C4-2B (cell line): Measurements from ENCODE around the gene SUN1.

Source experiments
- H3K27ac ChIP-seq: fragments of 450-650 bp; 2 replicates; pipeline ENCODE4 v1.5.1; 2017
- ZFX ChIP-seq: fragments of 450-650 bp; IDR thresholded peaks from 2 replicates; pipeline ENCODE4 v1.6.1; 2017
- TF ChIP-seq, protein P1 (sequence below): fragments of 450-650 bp; conservative IDR thresholded peaks from 2 replicates; pipeline ENCODE4 v1.5.1; 2017; ENCODE audit warnings: mild to moderate bottlenecking

SUN1 gene

DNA sequence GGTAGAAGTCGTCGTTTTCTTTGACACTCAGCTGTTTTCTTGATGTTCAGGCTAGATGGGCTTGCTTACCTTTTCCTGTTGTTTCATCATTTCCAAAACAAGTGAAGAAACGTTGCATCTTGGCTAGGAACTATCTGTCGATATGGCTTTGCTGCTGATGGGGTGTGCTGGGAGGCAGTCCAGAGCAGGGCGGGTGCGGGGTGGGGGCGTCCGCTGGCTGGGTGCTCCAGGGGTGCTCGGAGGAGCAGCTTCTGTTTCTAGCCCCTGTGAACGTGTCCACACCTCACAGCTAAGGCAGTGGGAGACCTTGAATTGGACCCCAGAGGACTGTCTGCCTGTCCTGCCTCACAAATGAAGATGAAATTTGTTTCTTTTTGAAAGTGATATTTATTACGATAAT lies 7.6 kb upstream of the SUN1 start:
- no peak overlapping the region for H3K27ac ChIP-seq
- TF ChIP-seq, protein P1, sequence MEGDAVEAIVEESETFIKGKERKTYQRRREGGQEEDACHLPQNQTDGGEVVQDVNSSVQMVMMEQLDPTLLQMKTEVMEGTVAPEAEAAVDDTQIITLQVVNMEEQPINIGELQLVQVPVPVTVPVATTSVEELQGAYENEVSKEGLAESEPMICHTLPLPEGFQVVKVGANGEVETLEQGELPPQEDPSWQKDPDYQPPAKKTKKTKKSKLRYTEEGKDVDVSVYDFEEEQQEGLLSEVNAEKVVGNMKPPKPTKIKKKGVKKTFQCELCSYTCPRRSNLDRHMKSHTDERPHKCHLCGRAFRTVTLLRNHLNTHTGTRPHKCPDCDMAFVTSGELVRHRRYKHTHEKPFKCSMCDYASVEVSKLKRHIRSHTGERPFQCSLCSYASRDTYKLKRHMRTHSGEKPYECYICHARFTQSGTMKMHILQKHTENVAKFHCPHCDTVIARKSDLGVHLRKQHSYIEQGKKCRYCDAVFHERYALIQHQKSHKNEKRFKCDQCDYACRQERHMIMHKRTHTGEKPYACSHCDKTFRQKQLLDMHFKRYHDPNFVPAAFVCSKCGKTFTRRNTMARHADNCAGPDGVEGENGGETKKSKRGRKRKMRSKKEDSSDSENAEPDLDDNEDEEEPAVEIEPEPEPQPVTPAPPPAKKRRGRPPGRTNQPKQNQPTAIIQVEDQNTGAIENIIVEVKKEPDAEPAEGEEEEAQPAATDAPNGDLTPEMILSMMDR, result no peak
- TF ChIP-seq ZFX, result no peak

DNA sequence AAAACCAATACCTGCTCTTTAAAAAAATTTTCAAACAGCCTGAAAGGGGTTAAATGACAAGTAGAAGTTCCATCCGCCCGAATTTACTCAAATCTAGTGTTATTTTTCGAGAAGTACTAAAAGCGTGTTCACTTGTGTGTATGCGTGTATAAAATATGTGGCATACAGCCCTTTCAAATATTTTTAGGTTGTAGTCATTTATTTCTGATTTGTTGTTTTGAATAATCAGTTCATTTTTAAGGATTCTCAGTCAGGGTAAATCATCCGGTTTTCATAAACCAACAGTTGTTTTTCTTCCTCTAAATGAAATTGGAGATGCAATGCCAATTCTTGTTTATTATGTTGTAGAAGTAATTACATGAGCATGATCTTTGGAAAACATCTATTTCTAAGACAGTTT lies 6.9 kb upstream of the SUN1 start:
- no peak overlapping the region for H3K27ac ChIP-seq

DNA sequence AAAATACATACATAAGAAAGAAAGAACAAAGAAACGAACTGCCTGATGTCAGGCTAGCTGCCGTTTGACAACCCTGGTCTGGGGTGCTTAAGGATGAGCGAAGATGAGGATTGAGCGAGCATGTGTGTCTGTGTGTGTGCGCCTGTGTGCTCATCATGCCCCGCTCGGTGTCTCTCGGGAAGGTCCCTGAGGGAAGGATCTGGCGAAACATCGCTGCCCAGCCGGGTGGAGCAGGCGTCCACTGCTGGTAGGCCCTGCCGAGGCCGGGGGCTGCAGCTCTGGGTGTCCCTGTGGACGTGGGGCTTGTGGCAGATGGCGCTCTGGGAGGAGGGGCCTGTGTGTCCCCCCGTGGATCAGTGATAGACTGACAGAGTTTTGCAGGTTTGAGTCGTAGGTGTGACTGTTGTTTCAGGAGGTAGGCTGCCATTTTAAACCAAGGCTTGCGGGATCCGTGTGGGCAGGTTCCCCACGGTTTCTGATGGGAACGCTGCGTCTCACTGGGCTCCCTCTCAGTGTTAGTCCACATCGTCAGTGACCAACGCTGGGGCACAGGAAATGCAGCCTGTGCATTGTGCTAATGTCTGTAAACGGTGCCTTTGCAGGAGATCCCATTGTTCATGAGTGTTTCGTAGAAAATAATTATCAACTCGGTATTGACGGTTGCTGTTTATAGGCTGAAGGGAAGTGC lies 5.9 kb upstream of the SUN1 start:
- H3K27ac ChIP-seq, result no peak overlapping the region; the same call in 1 of the 2 replicates
- TF ChIP-seq ZFX, result no peak
- TF ChIP-seq, protein P1, result no peak

More for the DNA sequence above, 6.9 kb upstream of the SUN1 start:
- TF ChIP-seq ZFX, result no peak
- TF ChIP-seq, protein P1, result no peak

DNA sequence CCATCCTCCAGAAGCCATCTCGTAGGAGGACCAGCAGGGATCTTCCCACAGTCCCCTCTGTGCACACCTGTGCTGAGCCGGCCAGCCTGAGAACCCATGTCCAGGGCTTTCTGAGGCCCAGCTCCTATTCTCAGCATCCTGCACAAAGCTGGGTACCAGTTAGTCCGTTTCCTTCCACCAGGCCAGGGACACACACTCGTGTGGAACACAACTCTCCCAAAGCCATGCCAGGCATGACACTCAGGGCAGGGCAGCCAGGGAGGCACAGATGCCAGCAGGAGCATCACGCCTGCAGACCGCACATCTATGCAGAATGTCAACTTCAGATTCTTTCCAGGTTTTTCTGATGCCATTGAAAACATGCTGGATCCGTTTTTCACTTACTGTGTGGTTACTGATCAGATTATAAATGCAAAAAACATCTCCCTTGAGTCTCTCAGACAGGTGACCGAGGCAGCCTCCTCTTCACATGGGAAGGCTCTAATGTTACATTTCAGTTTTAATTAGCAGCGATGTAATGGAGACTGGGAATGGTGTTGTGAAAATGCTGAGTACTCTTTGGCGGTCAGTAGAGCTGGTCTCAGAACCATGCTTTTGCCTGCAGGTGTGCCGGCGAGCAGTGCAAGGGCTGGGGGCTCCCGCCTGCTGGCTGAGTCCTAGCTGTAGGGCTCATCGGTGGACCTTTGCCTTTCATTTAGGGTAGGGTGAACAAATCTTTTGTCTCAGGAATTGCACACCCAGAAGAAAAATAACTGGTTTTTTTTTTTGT lies 3.3 kb upstream of the SUN1 start:
- no peak overlapping the region for H3K27ac ChIP-seq
- TF ChIP-seq, protein P1, result no peak
- no peak for TF ChIP-seq ZFX

DNA sequence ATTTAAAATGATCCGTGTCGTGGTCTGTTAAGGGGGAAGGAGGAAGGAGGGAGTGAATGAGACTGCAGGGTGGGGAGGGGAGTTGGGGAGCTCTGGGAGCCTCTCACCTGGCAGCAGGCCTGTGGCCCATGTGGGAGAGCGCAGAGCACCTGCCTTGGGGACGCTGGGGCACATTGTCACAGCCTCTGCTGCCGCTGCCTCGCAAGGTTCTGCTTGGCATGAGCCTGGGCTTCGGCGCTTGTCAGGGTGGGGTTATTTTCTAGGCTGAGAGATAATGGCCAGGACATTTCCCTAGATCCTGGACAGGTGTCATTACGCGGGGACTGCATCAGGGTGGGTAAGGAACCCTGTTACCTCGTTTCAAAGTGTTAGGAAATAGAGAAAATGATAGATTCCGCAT lies 2.2 kb upstream of the SUN1 start:
- no peak for TF ChIP-seq ZFX
- TF ChIP-seq, protein P1, result no peak
- H3K27ac ChIP-seq, result no peak overlapping the region

DNA sequence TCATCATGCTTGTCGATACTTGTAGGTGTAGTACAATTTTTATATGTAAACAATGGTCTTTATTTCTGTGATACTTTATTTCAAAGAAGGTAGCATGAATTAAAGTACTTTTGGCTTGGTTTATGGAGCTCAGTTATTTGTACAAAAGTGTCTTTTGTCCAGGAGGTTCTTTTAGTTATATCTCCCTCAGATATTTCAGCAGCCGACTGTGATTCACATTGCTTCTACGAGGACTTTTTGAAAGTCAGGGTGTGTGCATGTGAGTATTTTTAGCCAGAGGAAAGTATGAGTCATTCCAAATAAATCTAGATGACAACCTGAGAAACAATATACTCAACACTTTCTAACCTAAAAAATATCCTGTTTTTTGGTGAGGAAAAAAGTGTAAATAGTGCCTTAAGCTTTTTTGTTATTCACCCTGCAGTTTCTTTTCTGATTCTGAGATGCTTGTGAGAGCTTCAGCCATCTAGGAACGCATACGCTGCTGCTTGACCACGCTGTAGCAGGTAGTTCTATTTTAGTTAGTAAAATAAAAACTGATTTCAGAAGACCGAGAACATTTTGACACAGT lies 595 bp upstream of the SUN1 start:
- no peak overlapping the region for H3K27ac ChIP-seq
- no peak for TF ChIP-seq ZFX
- TF ChIP-seq, protein P1, result no peak

DNA sequence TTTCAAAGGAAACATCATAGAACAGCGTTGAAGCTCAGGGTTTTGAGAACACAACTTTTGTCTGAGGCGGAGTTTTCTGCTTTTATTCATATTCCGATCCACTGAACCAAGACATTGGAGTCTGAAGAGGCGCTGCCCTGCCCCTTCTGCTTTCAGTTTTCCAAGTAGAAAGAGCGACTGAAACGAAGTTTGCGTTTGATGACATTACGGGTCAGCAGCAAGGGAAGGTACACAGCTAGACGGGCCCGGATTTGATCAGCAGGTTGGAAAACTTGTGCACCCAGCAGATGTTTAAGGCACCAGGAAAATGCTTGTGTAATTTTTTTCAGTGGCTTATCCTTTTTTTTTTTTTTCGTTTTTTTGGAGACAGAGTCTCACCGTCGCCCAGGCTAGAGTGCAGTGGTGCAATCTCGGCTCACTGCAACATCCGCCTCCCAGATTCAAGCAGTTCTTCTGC lies 720 bp downstream of the SUN1 start:
- no peak overlapping the region for H3K27ac ChIP-seq
- no peak for TF ChIP-seq ZFX
- TF ChIP-seq, protein P1, result no peak
